Left kidney (tissue), 2 donors: Measurements from ENCODE around the gene GPR17. TPM values are rescaled to one million over a fixed set of nuclear protein-coding genes. Genes with fewer than 3 reads are reported as not detected.

ENCODE experiments used
- DNase-seq: peaks from one replicate; pipeline ENCODE4 v3.0.0-alpha.2; 2013
- polyA plus RNA-seq: library from polyadenylated mRNA; unstranded; fragments of 120-200 nt; gene quantifications from one replicate; pipeline ENCODE4 v1.2.1, GENCODE V29; 2013; ENCODE audit not compliant: insufficient read length

GPR17 gene
- polyA plus RNA-seq, 1 donor: 0.85 TPM

DNA sequence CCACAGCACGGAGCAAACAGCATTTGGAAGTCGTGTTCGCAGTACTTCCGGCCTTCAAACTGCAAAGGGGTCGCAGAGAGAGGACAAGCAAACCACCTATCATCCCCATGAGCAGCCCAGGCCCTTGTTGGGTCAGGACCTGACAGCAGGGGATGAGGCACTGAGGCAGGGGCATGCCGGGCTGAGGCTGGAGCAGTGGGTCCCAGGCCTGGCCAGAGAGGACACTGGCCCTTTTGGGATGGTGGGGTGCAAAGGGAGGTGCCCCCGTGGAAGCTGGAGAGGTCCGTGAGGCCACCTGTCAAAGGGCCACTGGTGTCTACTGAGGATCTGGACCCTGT, 8.9 kb downstream of the GPR17 start:
- no peak for DNase-seq

DNA sequence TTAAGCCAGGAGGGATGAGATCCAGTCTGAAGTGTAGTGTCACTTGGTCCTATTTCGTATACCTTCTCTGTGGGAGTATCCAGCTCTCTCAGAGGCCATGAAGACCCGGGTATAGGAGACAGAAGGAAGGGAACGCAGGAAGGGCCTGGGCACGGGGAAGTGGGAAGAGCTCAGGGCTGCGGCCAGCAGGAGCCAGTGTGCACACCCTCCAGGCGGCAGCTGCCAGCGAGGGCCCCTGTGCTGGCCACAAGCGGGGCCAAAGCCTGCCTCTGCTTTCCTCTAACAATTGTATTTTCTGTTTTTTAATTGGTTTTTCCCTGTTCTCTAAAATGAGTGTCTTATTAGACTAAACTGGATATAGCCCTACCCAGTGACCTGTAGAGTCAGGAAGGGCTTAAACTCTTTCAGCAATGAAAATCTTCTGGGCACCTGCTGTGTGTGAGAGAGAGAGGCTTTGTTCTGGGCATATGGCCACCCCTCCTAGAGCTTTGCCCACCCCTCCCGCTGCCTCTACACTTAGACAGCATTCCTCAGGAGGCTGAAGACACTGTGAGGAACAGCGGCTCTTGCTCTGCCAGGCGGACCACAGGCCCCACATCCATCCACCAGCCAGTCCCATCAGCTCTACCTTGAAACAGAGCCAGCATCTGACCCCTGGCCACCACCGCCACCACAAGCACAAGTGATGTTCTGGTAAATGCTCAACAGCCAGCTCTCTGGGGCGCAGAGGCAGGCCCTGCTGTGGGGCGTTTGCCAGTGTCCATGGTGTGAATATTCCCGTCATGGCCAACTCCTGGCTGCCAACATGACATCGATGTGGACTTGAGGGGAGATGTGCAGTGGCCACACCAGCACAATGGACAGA, 9.5 kb downstream of the GPR17 start:
- no peak for DNase-seq

DNA sequence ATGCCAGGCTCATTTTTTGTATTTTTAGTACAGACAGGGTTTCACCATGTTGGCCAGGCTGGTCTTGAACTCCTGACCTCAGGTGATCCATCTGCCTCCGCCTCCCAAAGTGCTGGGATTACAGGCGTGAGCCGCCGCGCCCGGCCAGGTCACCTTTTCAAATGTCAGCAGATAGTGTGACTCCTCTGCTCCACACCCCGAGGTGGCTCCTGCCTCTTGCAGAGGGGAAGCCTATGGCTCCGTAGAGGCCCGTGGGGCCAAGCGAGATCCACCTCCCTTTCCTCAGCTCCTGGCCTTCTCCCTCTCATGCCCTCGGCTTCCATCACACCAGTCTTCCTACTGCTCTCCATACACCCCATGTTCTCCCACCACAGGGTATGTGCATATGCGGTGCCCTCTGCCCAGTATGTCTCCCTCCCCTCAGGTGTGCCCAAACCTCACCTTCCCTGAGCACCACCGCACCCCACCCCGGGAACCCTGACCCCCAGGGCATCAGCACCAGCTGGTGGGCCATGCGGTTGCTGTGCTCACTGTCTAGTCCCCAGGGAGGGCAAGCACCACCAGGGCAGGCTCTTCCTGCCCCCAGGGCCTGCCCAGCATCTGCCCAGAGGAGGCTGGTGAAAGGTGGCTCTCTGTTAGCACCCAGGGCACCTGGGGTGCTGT, 10.7 kb downstream of the GPR17 start:
- DNase-seq: no peak

DNA sequence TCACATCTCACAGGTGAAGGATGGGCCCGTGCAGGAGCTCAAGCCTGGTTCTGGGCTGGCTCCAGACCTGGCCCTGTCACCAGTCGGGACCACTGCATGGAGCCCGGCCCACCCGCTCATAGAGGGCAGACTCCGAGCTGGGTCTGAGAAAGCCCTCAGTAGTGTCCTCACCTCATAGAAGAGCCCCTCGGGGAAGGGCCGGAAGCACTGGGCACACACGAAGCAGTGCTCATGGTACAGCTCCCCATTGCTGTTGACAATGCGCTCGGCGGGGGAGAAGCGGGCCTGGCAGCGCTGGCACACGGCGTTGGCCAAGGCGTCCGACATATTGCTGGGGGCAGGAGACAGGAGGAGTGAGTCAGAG, 11.3 kb downstream of the GPR17 start:
- DNase-seq: no peak

DNA sequence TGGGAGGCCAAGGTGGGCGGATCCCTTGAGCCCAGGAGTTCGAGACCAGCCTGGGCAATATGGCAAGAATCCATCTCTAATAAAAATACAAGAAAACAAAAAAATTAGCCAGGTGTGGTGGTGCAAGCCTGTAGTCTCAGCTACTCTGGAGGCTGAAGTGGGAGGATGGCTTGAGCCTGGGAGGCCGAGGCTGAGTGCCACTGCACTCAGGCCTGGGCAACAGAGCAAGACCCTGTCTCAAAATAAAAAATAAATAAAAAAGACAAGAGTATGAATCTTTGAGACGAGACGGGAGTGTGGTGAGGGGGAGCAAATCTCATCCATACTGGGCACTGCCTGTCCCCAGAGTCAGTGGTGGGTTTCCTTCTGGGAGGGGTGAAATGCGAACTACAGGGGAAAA, 12.2 kb downstream of the GPR17 start:
- DNase-seq: no peak

DNA sequence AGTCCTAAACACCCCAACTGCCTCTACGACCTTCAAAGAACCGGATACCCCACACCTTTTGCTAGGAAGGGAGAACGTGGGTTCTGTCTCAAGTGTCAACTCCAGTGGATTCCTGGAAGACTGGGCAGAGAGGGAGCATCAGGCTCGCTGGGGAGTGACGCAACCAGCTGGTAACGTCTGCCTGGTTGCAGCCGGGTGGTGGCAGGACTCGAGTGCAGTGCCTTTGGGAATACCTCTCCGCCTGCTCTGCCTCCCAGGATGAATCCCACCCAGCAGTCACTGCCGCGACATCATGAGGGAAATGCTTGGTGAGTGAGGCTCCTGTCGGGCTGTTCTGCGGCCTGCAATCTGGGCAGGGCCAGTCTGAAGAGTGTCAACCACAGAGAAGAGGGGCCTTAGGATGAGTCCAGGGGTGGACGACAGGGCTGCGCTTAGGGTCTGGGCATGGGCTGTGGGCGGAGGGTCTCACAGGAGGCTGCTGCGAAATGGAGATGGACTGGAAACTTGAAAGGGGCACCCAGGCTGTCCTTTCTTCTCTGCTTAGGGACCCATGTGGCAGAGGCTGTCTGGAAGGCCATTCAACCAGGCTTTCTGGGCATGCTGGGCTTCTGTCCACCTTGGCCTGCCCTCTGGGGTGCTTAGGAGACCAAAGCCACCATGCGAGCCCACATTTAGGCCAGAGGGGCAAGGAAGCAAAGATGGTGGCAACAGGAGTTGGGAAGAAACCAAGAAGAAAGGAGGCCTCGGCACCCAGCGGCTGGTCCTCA, 12.9 kb downstream of the GPR17 start:
- no peak for DNase-seq

DNA sequence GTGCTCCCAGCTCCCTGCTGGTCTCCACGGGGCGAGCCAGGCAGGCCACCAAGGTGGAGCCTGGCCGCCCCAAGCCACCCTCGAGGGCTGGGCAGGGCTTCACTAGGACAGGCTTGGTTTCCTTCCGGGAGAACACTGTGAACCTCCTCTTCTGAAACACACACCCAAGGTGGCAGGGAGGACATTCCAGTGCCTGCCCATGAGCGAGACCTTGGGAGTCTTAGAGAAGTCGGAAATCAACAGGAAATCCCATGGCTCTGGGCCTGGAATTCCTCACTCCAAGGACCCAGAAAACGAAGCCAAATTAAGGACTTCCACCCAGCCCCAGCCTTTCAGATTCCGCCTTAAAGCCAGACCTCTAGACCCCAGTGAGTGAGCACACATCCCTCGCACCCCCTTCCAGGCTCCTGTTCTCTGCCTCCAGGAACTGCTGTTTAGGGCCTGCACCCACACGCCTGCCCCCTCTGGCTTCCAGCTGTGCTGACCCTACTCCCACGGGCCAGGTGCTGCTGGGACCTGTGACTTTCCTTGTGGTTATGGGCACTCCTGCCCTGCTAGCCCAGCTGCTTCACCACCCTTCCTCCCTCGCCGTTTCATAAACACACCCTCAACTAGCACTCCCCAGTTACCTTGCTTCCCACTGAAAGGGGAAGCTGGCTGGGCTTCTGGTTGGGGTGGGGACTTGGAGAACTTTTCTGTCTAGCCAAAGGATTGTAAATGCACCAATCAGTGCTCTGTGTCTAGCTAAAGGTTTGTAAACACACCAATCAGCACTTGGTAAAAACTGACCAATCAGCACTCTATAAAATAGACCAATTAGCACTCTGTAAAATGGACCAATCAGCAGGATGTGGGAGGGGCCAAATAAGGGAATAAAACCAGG, 13.7 kb downstream of the GPR17 start:
- DNase-seq: no peak

DNA sequence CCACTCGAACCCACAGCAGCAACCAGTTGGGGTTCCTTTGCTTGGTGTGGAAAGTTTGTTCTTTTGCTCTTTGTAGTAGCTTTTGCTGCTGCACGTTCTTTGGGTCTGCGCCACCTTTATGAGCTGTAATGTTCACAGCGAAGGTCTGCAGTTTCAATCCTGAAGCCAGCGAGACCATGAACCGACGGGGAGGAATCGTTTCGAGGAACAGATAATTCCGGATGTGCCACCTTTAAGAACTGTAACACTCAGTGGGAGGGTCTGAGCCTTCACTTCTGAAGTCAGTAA, 14.3 kb downstream of the GPR17 start:
- no peak for DNase-seq

DNA sequence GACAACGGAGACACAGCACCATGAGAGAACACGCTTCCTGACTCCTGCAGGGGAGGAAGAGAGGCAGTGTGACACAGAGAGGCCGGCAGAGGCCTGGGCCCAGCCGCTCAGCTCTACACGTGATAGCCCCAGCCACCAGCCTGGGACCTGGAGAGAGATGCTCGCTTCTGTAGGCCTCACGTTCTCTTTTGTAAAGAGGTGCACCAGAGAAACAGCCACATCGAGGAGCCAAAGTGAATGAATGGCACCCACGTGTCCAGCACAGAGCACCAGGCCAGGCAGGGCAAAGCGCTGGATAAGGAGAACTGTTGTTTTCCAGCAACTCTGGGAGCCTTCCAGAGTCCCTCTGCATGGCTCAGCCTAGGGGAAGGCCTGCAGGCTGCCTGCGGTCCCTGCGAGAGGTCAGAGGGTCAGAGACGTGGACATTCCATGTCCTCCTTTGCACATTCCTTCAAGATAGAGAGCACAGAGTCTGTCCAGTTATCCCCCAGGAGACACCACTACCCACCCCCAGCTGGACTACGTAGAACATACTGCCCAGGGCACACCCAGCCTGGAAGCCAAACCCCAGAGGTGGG, 15.2 kb downstream of the GPR17 start:
- no peak for DNase-seq

DNA sequence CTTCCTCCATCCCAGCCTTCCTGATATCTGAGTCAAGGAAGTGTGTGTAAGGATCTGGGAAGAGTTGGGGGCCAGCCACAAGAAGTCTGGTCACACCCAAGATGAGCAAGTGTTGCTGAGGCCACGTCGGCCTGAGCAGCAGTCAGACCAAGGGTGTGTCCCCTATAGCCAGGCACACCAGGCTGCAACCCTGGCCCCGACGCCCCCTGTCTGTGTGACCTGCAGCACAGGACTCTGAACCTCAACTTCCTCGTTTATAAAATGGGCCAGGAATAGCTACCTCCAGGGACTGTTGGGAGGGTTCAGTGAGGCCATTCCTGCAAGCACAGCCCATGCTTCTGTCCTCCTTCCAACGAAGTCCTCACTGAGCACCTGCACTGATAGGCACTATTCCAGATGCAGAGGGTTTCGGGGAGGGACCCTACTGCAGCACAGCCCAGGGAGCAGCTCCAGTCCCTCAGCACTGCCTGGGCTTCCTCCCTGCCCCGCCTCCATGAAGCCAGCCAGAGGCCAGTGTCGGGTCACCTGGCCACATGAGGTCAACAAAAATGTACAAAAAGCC, 16.1 kb downstream of the GPR17 start:
- DNase-seq: no peak

DNA sequence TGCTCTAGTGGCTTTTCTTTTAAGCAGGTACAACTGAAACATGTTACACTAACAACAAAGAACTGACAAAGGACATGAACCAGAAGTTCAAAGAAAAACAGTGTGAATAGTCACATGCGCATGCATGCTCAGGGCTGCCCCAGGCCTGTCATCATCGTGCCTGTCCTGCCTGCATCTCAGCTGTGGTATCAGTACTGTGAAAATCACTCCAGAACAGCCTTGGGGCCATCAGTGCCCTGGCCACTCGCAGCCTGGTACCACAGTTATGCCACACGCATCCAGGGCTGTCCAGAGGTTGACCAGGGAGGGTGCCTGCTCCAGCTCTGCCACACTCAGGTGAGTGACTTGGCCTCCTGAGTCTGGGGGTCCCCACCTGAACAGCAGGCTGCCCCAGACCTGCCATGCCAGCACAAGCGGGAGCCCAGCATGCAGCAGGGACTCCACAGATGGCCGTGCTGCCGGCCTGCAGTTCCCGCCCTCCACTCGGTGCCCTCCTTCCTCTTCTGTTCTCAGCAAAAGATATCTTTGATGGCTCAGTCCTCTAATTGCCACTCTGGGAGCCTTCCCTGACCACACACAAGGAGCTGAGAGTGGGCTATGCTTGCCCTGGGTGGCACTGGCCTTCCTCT, 17.1 kb downstream of the GPR17 start:
- no peak for DNase-seq

DNA sequence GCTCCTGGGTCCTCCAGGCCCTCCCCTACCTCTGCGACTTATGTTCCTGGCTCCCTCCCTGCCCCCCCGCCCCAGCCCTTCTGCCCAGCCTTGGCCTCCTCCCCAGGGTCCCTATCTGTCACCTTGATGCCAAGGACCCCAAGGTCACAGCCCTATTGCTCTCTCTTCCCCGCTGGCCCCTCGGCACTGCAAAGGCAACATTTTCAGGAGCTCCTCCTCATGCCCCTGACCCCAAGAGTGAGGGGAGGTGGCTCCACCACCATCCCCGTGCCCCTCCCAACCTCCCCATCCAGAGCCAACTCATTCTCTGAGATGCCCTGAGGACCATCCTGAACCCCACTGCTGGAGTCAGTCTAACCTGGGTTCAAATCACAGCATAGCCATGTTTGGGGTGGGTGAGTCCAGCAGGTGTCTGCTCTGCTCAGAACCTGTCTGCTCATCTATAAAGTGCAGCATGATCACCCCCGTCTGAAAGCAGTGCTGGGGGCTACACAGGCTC, 17.7 kb downstream of the GPR17 start:
- DNase-seq: no peak

DNA sequence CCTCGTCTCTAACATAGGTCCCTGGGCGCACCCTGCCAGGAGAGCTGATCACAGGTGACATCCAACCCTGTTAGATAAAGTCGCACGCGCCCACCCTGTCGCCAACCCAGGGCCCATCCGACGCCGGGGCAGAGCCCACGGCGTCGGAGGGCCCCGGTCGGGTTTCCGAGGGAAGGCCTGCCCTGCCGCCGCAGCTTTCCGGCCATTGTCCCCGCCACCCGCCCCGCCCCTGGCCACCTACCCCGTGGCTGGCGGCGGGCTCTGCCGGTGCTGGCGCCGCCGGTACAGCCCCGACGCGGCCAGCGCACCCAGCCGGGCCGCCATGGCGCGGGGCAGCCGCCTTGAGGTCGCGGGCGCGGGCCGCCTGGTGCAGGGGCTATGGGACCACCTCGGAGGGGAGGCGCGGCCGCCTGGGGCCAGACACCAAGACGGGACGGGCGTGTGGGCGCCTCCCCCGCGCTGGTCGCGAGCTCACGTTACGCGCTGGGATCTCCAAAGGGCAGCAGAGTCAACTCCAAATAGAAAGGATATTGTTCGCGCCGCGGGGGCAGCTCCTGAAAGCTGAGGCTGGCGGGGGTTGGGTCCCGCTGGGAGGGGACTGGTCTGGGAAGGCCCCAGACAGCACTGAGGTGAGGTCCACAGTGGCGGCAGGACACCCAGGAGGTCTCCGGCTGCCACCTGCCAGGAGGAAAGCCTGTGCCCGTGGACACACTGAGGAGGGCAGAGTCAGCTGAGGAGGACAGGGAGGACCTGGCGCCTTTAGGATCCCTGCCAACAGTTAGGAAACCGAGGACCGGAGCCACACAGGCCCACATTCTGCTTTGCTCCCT, 18.3 kb downstream of the GPR17 start:
- DNase-seq: peak; percentile 60

DNA sequence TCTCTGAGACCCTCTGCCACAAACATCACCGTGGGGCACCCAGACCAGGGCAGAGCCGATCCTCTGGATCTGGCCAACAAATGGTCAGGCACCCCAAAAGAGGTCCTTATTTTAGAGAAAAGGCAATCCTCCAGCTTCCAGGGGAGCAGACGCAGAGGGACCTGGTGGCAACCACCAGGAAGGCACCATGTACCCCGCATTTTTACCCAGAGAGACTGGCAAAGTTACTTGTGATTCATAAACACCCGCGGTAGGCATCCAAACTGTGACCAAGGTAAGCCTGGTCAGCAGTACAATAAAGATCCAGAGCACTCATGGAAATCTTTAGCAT, 18.9 kb downstream of the GPR17 start:
- DNase-seq: no peak

DNA sequence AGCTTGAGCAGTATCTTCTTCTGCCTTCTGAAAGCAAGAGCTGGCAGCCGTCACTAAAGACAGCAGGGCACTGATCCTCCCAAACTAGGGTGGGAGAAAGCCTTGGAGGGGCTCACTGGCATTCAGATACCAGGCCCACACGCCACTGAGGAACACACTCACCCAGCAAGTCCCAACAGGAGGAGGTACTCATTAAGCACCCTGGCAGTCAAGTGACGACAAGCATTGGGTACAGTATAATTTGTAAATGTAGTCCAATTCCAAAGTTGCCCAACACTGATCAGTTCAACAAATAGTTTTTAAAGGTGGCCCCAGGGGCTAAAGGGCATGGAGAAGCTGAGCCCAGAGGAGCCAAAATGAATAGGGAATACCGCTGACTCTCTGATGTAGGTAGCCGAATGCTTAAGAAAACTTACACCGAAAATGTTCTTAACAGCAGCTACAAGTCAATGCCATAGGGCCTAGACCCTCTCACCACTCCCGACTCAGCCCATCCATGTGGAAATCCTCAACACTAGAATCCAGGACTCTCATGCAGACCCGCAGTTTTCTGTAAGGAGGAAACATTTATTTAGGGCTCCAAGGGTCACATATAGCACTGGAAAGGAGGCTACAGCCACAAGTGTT, 19.4 kb downstream of the GPR17 start:
- no peak for DNase-seq

DNA sequence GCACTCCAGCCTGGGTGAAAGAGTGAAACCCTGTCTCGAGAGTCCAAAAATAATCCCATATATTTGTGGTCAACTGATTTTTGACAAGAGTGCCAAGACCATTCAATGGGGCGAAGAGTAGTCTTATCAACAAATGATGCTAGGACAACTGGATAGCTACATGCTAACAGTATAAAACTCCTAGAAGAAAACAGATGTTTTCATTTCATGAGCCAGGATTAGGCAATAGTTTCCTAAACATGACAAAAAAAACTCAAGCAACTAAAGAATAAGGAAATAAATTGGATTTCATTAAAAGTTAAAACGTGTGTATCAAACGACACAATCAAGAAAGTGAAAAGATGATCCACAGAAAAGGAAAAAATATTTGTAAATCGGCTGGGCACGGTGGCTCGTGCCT, 23.1 kb downstream of the GPR17 start:
- no peak for DNase-seq

DNA sequence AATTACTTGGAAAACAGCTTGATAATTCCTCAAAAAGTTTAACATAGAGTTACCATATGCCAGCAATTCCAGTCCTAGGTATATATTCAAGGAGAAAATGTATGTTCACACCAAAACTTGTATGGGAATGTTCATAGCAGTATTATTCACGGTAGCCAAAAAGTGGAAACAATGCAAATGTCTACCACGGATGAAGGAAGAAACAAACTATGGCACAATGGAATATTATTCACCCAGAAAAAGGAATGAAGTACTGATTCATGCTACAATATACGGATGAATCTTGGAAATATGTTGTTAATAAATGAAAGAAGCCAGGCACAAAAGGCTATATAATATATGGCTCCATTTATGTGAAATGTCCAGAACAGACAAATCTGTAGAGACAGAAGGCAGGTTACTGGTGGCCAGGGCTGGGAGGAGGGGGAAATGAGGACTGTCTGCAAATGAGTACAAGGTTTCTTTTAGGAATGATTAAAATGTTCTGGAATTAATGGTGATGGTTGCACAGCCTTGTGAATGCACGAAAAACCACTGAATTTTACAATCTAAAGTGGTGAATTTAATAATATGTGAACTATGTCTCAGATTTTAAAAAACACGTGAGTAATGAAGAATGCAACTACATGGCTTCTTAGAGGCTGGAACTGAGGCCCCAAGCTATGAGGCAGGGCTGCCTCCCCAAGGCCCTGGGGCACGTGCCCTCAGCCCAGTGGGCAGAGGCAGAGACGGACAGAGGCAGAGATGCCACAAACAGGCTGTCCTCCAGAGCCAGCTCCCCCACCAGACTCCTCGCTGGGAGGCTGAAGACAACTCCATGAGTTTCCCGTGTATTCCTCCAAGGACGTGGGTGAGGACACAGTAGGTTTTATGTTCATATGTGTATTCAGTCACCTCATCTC, 24.4 kb downstream of the GPR17 start:
- DNase-seq: no peak

DNA sequence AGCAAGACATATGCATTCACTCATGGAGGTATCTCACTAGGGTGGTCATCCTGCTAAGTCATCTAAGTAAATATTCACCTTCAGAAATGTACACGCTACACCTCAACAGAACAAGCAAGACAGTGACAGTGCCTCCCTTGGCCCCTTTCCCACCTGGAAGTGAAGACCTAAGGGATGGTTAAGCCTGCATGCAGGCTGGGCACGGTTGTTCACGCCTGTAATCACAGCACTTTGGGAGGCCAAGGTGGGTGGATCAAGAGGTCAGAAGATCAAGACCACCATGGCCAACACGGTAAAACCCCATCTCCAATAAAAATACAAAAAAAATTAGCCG, 25.0 kb downstream of the GPR17 start:
- no peak for DNase-seq
